GM11168 (cell line): ENCODE measurements around the gene ZNF793.

ENCODE experiments used
- in situ Hi-C: fragments of 300-500 bp; cut with MboI; formaldehyde crosslinking; loops from one replicate; pipeline ENCODE4 v1.12.0; 2022; ENCODE audit warnings: low sequenced_read_pairs; ENCODE audit not compliant: unreplicated experiment

Gene ZNF793

GRCh38 chr19:37506387-37507166 lies at the start of gene ZNF793:
Gene ZNF793, plus strand, starts transcription at chr19:37506939. Its CDS starts 16,501 bp downstream, at chr19:37523440.
- in situ Hi-C loops = no loop called here

GRCh38 chr19:37466277-37466797 lies 40.4 kb upstream of the ZNF793 start:
- in situ Hi-C loops = no loop called here

- in situ Hi-C loops = no loop called here
Measured at GRCh38 chr19:37466798-37467607, 39.7 kb upstream of the ZNF793 start, which contains the start of gene ZNF569. Gene ZNF569, minus strand, starts transcription at chr19:37467444. Its CDS starts 22,523 bp downstream, at chr19:37444921.

GRCh38 chr19:37467608-37468090 lies 39.1 kb upstream of the ZNF793 start:
- in situ Hi-C loops = no loop called here

- in situ Hi-C loops = no loop called here
Measured at GRCh38 chr19:37468961-37469777, 37.6 kb upstream of the ZNF793 start, which contains the start of gene ZNF570. Gene ZNF570, plus strand, starts transcription at chr19:37469356. Its CDS starts 999 bp downstream, at chr19:37470355.

- in situ Hi-C loops = no loop called here
Measured at GRCh38 chr19:37470216-37470615, 36.5 kb upstream of the ZNF793 start.

- in situ Hi-C loops = no loop called here
Measured at GRCh38 chr19:37472165-37472564, 34.6 kb upstream of the ZNF793 start.

GRCh38 chr19:37484406-37485168 lies 22.2 kb upstream of the ZNF793 start:
- in situ Hi-C loops = no loop called here

GRCh38 chr19:37492213-37492612 lies 14.5 kb upstream of the ZNF793 start:
- in situ Hi-C loops = no loop called here

- in situ Hi-C loops = no loop called here
Measured at GRCh38 chr19:37505958-37506386, 767 bp upstream of the ZNF793 start.

GRCh38 chr19:37507167-37507464 lies 377 bp downstream of the ZNF793 start:
- in situ Hi-C loops = no loop called here

- in situ Hi-C loops = no loop called here
Measured at GRCh38 chr19:37511186-37511585, 4.4 kb downstream of the ZNF793 start.

- in situ Hi-C loops = no loop called here
Measured at GRCh38 chr19:37511821-37512220, 5.1 kb downstream of the ZNF793 start.

- in situ Hi-C loops = no loop called here
Measured at GRCh38 chr19:37513397-37513796, 6.7 kb downstream of the ZNF793 start.

- in situ Hi-C loops = no loop called here
Measured at GRCh38 chr19:37519890-37520289, 13.2 kb downstream of the ZNF793 start.

GRCh38 chr19:37537391-37537947 lies 30.7 kb downstream of the ZNF793 start:
- in situ Hi-C loops = no loop called here

GRCh38 chr19:37551129-37551993 lies 44.6 kb downstream of the ZNF793 start:
- in situ Hi-C loops = no loop called here

GRCh38 chr19:37563518-37563917 lies 56.8 kb downstream of the ZNF793 start:
- in situ Hi-C loops = no loop called here
